ENCODE data around the gene KRT77.

KRT77 gene

DNA sequence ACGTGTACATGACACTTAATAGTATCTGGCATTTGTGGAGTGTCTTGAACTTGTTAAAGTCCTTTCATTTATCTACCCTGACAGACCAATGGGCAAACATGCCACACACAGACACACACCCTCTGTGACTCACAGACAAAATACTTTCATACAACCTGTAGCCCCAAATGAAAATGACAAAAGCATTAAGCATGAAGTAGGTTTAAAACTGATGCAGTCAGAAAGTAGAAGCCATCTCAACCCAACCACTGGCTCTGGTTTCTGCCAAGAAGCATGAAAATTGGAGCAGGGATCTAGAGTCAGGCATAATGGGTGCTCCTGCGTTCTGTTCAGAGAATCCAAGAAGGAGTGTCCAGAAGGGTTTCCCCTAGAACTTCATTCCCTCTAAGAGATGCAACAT, 23.1 kb upstream of the KRT77 start:
- H3K27me3 ChIP-seq (replicated peaks; ENCODE audit: insufficient read depth, low read length): peaks cover 60% of the 10 kb centered on the region
- H3K4me3 ChIP-seq (ENCODE audit: low read length): no peak overlapping the region
- no peak overlapping the region for H2AFZ ChIP-seq (ENCODE audit: low read length)
- no peak for TF ChIP-seq EZH2 (optimal IDR thresholded peaks at IDR 0.05; ENCODE audit: low read depth, low read length)
- no peak for TF ChIP-seq EZH2phosphoT487 (IDR thresholded peaks at IDR 0.05; ENCODE audit: low read length)
- TF ChIP-seq, protein P1, sequence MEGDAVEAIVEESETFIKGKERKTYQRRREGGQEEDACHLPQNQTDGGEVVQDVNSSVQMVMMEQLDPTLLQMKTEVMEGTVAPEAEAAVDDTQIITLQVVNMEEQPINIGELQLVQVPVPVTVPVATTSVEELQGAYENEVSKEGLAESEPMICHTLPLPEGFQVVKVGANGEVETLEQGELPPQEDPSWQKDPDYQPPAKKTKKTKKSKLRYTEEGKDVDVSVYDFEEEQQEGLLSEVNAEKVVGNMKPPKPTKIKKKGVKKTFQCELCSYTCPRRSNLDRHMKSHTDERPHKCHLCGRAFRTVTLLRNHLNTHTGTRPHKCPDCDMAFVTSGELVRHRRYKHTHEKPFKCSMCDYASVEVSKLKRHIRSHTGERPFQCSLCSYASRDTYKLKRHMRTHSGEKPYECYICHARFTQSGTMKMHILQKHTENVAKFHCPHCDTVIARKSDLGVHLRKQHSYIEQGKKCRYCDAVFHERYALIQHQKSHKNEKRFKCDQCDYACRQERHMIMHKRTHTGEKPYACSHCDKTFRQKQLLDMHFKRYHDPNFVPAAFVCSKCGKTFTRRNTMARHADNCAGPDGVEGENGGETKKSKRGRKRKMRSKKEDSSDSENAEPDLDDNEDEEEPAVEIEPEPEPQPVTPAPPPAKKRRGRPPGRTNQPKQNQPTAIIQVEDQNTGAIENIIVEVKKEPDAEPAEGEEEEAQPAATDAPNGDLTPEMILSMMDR (IDR thresholded peaks at IDR 0.05; ENCODE audit: low read length): no peak
- H3K9me3 ChIP-seq (replicated peaks; ENCODE audit: insufficient read depth, low read length): no peaks in the 10 kb centered on the region
- H3F3A ChIP-seq (ENCODE audit: insufficient read depth, low read length): no peaks in the 10 kb centered on the region
- H3K79me2 ChIP-seq (ENCODE audit: low read length): no peaks in the 10 kb centered on the region
- no peak overlapping the region for H3K4me2 ChIP-seq (ENCODE audit: low read depth, low read length)
- H3K9me2 ChIP-seq (replicated peaks; ENCODE audit: insufficient read depth, low read length): no peaks in the 10 kb centered on the region
- H4K20me1 ChIP-seq (ENCODE audit: insufficient read depth, low read length): no peaks in the 10 kb centered on the region
- H3K36me3 ChIP-seq (replicated peaks; ENCODE audit: insufficient read depth, low read length): no peaks in the 10 kb centered on the region
- no peak for DNase-seq
- no peak overlapping the region for H3K27ac ChIP-seq (ENCODE audit: low read length)
- no peaks in the 10 kb centered on the region for H3K4me1 ChIP-seq (ENCODE audit: low read length)
- H3K9ac ChIP-seq (ENCODE audit: low read length): no peak overlapping the region

DNA sequence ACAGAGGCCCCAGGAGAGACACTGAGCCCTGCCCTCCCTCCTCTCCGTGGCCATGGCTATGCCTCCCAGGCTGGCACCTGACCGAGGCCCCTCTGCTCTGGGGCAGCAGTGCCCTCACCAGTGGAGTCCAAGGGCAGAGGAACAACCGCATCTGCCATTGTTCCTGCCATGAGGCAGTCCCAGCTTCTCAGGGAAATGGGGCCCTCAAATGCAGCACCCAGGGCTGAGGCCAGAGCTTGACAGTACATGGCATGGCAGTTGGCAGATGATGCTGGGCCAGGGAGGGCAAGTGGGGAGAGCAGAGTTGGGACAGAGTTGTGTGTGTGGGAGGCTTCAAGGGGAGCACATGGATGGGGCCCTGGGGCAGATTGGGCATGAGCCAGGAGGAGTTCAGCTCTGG, 21.1 kb upstream of the KRT77 start:
- H3K79me2 ChIP-seq (ENCODE audit: low read length): no peaks in the 10 kb centered on the region
- H3K4me3 ChIP-seq (ENCODE audit: low read length): no peak overlapping the region
- H3K9ac ChIP-seq (ENCODE audit: low read length): no peak overlapping the region
- no peak overlapping the region for H3K27ac ChIP-seq (ENCODE audit: low read length)
- no peak for DNase-seq
- no peaks in the 10 kb centered on the region for H3K9me2 ChIP-seq (replicated peaks; ENCODE audit: insufficient read depth, low read length)
- no peaks in the 10 kb centered on the region for H3K4me1 ChIP-seq (ENCODE audit: low read length)
- TF ChIP-seq, protein P1 (IDR thresholded peaks at IDR 0.05; ENCODE audit: low read length): no peak
- no peaks in the 10 kb centered on the region for H3K9me3 ChIP-seq (replicated peaks; ENCODE audit: insufficient read depth, low read length)
- no peaks in the 10 kb centered on the region for H4K20me1 ChIP-seq (ENCODE audit: insufficient read depth, low read length)
- H3K27me3 ChIP-seq (replicated peaks; ENCODE audit: insufficient read depth, low read length): peaks cover 41% of the 10 kb centered on the region
- H3K36me3 ChIP-seq (replicated peaks; ENCODE audit: insufficient read depth, low read length): no peaks in the 10 kb centered on the region
- no peak overlapping the region for H3K4me2 ChIP-seq (ENCODE audit: low read depth, low read length)
- no peak overlapping the region for H2AFZ ChIP-seq (ENCODE audit: low read length)
- no peaks in the 10 kb centered on the region for H3F3A ChIP-seq (ENCODE audit: insufficient read depth, low read length)

DNA sequence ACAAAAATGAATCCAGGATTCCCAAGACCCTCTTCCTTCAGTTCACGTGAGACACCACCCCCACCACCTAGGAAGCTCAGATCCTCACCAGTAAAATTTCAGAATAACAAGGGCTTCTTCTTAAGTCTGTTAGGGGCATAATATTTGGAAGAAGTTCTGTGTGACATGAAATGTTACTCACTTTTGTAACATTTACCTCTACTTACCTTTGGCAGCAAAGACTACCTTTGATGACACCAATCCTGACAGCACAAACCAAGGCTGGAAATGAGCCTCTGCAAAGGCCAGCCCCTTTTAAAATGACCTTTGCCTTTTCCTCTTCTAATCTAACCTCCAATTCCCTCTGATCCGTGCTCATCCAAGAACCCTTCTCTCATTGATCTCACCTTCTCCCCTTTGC, 19.4 kb upstream of the KRT77 start:
- Histone ChIP-seq H3K27me3 (replicated peaks; ENCODE audit: insufficient read depth, low read length) (peaks cover 28% of the 10 kb centered on the region), H4K20me1 (ENCODE audit: insufficient read depth, low read length) (no peaks in the 10 kb centered on the region), H3K36me3 (replicated peaks; ENCODE audit: insufficient read depth, low read length) (no peaks in the 10 kb centered on the region), H2AFZ (ENCODE audit: low read length) (no peak overlapping the region), H3K9ac (ENCODE audit: low read length) (no peak overlapping the region), H3K4me1 (ENCODE audit: low read length) (no peaks in the 10 kb centered on the region), H3K27ac (ENCODE audit: low read length) (no peak overlapping the region), H3K4me2 (ENCODE audit: low read depth, low read length) (no peak overlapping the region), H3K79me2 (ENCODE audit: low read length) (no peaks in the 10 kb centered on the region), H3K9me3 (replicated peaks; ENCODE audit: insufficient read depth, low read length) (no peaks in the 10 kb centered on the region), H3F3A (ENCODE audit: insufficient read depth, low read length) (no peaks in the 10 kb centered on the region), H3K9me2 (replicated peaks; ENCODE audit: insufficient read depth, low read length) (no peaks in the 10 kb centered on the region), H3K4me3 (ENCODE audit: low read length) (no peak overlapping the region)
- no peak for DNase-seq
- TF ChIP-seq EZH2 (optimal IDR thresholded peaks at IDR 0.05; ENCODE audit: low read depth, low read length) (no peak), EZH2phosphoT487 (IDR thresholded peaks at IDR 0.05; ENCODE audit: low read length) (no peak)
- TF ChIP-seq, protein P1 (IDR thresholded peaks at IDR 0.05; ENCODE audit: low read length): no peak
